ENCODE data around the gene MYO18B. TPM values are rescaled to one million over a fixed set of nuclear protein-coding genes. Genes with fewer than 3 reads are reported as not detected.
A peak's percentile ranks its signal among the peaks of the same experiment; 100 is the strongest.

MYO18B gene
- polyA plus RNA-seq, 3 donors, result 0.16 to 0.21 (median 0.20) TPM

DNA sequence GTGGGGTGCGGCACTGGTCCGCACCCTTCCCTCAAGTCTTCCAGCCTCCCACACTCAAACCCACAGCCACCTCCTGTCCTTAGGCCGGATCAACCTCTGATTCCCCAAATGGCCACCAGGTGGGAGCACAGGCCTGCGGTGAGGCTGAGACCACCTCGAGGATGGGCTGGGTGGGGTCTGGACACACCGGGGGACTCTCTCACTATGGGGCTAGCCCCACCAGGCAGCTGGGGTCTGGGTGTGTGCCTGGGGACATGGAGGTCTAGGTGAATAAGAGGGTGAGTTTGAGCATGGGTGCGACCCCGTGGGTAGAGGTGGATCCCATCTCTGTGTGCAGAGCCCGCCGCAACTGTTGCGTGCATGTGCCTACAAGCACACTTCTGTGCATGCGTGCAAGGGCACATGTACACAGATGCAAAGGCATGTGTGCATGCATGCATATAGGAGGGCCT lies 32.6 kb downstream of the MYO18B start:
- DNase-seq, result no peak

DNA sequence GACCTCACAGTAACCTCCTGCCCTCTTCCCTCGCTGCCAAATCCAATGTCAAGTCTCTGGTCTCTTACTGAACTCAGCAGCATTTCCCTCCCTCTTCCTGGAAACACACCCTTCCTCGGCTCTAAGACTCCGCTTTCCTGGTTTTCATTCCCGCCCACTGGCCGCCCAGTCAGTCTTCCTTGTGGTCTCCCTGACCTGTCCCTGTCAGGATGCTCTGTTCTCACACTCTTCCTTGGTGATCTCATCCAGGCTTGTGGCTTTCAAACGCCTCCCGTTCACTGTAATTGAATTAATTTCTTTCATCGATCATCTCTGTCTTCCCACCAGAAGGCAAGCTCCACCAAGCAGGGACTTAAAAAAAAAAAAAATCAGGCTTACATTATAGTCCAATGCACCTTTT lies 33.5 kb downstream of the MYO18B start:
- no peak for DNase-seq

DNA sequence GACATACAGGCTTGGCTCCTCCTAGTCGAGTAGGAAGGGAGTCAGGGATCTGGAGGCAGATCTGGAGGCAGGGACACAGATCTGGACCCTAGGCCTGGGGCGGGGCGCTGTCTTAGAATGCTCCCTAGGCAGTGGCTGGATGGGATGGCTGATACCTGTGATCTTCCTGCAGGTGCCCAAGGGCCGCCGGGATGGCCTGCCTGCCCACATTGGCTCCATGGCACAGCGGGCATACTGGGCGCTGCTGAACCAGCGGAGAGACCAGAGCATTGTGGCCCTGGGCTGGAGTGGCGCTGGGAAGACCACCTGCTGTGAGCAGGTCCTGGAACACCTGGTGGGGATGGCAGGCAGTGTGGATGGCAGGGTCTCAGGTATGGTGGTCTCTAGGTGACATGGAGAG lies 35.4 kb downstream of the MYO18B start:
- no peak for DNase-seq

DNA sequence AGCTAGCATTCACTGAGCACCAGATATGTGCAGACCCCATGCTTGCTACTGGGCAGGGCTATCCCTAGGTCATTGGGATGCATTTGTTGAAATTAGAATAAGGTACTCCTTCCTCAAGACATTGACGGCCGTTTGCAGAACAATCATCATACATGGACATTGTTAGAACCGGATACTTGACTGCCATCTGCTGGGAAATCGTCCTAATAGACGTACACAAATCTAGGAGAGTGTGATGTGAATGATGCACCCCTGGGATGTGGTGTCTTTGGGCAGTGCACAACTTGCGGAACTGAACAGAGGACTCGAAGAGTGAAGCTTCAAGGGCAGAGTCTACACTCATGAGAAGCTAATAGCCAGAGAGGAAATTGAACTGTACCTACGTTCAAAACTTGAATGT lies 35.9 kb downstream of the MYO18B start:
- no peak for DNase-seq

DNA sequence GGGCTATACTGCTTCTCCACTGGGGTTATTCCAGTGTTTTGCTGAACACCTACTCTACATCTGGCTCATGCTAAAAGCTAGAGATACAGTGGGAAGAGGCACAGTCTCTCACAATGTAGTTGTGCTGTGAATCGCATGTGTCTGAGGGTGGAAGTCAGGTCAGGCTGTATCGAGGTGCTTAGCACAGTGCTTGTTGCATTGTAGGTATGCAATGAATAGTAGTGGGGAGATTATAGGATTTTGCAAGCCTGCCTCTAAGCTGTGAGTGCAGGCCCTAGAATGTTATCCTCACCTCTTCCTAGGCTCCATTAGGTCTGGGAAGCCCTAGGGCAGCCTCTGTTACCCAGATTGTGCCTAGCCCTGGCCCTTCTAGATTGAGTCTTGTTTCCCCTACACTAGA lies 37.4 kb downstream of the MYO18B start:
- no peak for DNase-seq

DNA sequence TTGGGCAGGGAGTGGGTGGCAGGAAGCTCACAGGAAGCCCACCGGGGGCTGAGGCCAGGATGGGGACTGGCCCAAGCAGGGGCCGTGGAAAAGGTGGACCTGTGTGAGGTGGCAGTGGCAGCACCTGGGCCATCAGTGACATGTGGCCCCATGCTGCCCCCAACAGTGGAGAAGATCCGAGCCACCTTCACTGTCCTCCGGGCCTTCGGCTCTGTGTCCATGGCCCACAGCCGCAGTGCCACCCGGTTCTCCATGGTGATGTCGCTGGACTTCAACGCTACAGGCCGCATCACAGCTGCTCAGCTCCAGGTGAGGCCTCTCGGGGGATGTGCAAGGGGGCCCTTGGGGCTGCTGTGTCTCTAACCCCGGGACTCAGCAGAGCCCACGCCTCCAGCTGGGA lies 37.9 kb downstream of the MYO18B start:
- DNase-seq, result no peak

DNA sequence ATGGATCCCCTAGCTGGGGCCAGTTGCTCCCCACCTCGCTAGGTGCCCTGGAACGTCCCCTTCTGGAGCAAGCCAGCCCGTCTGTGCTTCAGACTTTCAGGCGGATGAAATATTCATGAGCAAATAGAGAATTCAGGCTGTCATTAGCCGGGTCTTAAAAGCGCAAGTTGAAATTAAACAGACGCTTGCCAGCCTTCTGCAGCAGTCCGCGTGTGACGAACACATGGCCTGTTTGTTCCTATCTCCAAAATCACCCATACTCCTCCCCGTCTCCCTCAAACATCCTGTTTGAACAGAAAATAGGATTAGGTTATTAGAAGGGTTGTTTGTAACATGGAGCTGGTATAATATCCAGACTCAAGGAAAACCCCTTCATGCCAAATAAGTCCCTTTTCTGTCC lies 38.7 kb downstream of the MYO18B start:
- no peak for DNase-seq

DNA sequence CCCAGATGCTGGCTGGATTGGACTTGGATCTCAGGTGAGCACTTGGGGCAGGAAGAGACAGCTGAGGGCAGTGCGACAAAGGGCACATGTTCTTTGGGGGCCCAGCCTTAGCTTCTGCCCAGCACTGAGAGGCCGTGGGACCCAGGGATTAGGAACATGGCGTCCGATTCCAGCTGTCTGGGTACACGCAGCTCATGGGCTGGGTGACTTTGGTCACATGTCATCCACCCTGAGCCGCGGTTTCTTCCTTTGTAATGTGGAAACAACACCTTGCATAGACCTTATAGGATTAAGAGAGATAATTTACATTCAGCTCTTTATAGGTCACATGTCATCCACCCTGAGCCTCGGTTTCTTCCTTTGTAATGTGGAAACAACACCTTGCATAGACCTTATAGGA lies 39.8 kb downstream of the MYO18B start:
- DNase-seq, result no peak

DNA sequence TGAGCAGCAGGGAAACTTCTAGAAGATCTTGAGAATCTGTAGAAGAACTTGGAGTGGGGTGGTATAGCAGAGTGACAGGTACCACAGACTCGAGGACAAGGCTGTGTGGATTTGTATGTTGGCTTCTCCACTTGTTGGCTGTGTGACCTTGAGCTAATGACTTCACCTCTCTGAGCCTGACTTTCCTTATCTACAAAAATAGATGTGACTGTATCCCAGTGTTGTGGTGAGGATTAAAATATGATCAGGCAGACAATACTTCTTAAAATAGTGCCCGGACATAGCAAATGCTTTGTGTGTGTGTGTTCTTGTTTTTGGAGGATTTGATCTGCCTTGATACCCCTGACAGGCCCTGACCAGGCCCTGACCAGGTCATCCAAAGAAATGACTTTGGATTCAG lies 40.8 kb downstream of the MYO18B start:
- no peak for DNase-seq

DNA sequence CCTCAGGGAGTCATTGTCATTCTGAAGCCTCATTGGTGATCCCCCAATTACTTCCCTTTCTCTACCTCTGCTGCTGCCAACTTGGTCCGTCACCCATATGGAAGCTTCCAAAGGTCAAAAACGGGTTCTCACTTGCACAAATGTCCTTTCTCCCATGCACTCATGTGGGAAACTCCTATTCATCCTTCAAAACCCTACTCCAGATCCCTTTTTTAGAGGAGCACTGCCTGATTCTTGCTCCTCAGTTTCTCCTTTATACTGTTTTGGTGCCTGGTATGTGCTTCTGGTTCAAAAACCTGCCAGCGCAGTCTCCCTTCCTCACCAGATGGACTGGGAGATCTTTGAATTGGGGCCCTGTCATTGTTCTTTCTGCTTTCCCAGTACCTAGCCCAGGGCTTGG lies 41.9 kb downstream of the MYO18B start:
- no peak for DNase-seq

DNA sequence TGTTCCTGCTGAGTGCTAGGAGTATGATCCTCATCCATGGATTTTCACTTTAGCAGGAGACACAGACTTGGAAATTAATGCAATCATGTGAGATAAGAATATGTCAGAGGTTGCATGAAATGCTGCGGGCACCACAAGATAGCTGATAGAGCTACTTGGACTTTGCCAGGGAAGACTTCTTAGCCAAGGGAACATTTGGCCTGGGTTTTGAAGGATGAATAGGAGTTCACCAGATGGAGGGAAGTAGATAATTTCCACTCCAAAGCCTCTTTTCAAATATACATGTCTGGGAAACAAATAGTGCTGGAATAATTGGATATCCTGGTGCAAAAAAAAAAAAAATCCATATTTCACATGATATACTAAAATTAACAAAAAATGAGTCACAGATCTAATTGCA lies 44.2 kb downstream of the MYO18B start:
- DNase-seq, result no peak

DNA sequence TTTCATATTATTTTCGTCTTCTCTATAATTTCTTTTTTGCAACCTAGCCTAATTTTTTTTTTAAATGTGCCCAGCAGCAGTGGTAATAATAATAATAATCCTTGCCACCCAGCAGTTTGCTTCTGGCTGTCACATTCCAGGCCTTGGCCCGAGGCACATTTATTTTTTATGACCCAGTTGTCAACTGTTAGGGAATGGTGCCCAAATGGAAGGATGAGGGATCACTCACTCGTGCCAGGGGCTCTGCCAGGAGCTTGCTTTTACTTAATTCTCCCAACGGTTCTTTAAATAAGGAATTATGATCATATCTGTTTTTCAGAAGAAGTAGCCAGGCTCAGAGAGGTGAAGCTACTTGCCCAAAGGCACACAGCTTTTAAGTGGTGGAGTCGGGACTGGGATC lies 49.6 kb downstream of the MYO18B start:
- no peak for DNase-seq

DNA sequence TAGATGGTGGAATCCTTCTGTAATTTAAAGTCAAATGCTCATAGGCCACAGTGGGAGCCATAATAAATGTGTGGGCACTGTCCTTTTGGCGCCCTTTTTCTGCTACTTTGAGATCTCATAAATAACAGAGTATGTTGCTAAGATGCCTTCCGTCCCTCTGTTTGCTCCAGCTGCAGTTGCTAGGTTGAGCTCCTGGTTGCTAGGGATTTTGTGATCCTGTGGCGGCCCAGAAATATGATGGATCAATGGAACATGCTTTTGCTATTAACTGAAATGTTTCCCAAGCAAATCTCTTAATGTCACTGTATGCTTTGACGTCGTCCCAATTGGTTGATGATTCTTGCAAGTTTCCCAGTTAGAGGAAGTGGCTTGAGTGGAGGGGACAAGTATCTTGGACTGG lies 53.5 kb downstream of the MYO18B start:
- DNase-seq, result no peak

DNA sequence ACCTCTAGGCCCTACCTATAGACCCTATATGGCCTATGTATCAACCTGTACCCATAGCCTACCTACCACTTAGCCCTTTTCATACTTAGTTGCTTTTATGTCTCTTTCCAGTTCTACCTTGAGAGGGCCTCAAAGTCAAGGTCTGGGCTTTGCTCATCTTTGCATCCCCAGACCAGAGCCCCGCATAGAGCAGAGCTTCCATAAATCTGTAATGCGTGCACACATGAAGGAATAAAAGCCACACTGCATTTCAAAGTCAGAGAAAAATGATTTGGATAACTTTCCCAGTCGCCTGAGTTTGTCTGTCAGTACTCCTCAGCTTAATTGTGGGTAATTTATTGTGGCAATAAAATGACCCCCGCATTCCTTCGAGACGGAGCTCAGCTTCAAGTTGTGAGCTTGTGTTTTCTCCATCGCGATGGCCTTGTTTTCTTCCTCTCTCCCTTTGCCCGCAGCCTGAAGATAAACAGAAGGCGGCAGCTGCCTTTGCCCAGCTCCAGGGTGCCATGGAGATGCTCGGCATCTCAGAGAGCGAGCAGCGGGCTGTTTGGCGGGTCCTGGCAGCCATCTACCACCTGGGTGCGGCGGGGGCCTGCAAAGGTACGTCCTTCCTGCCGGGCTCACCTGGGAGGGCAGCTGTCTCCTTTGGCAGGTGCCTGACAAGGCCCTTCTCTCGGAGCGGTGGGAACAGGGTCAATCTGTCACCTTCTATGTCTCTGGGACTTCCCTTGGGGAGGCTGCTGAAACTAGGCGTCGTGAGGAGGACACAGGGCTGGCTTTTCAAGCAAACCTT lies 55.7 kb downstream of the MYO18B start:
- peak; percentile 48 for DNase-seq

DNA sequence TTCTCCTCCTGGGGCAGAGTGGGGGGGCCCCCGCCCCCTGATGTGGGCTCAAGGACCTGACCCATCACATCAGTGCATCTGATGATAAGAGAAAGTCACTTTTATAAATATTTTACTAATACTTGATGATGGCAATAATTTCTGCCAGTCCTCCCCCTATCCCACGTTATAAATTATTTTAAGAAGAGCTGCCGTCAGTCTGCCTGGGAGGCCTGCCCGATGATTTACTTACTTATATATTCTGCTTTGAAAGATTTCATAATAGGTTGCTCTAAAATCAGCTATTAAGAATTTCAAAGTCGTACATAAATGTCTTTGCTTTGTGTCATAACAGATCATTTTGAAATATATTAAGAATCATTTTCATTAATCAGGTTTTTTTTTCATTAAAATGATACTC lies 58.8 kb downstream of the MYO18B start:
- DNase-seq, result no peak

DNA sequence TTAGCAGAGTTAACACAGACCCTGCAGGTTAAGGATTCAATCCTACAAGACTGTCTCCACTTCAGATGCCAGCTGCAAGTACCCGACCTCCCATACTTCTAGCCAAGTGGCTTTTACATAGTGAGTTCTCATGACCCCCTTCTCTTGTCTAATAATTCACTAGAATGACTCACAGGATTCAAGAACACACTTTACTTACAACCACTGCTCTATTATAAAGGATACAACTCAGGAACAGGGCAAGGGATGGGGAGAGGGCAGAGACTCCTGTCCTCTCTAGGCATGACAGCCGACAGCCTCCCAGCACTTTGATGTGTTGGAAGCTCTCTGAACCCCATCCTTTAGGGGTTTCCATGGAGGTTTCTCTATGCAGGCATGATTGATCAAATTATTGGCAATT lies 60.0 kb downstream of the MYO18B start:
- DNase-seq, result no peak

DNA sequence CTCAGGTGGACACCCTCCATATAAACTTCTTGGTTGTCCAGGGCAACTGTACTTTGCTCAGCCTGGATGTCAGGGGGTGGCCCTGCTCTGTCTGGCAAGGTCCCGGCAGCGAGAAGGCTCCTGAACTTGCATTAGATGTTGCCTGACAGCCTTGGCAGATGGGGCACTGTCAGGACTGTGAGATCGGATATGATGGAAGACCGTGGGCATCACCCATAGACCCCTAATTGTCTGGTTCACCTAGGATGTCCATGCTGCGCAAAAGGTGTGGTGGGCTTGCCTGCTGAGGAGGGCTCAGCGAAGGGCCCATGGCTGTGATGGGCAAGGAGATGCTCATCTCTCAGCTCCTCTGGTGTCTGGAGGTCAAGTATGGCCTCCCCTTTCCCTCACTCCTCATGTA lies 62.7 kb downstream of the MYO18B start:
- DNase-seq, result no peak

DNA sequence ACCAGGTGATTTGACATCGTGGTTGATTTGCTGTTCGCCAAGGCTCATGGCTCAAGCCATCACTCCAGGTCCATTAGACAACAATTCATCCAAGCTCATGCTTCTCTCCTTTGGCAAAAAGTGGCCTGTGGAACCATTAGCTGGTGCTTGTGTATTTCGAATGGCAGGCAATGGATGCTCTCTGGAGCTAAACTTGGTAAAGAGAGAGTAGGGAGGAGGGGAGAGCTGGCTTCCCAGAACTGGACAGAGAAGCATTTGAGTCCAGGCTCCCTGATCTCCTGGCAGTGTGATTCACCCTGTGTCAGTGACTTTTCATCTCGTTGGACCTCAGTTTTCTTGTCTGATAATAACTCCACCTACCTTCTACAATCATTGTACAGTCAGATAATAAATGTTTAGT lies 64.6 kb downstream of the MYO18B start:
- no peak for DNase-seq

DNA sequence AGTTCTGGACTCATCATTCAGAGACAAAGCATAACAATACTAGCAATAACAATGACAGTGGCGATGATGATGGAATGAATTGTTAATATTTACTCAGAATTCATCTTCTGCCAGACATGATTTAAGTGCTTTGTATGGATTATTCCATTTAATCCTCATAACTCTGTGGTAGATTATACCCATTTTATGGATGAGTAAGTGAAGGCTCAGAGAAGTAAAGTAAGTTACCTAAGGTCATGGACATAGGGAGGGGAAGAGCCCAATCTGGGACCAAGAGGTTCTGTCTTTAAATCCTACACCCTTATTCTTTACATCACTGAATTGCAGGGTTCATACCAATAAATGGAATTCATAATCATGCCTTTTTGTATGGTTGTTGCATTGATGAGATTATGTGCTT lies 72.7 kb downstream of the MYO18B start:
- no peak for DNase-seq

DNA sequence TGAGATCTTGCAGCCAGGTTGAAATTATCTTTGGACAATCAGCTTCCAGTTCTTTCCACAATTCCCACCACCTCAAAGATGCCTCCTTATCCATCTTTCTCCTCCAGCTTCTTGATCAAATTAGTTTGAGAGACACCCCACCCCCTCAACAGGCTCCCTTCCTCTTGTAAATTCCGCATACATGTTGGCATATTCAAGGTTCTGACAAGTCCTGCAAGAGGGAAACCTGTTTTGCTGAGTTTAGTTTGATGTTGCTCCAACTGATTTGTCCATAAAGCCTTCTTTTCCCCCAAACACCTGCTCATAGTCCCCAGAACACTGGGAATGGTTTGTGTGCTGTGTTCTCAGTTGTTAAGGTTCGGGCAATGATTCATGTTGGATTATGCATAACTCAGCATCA lies 73.6 kb downstream of the MYO18B start:
- DNase-seq, result no peak

DNA sequence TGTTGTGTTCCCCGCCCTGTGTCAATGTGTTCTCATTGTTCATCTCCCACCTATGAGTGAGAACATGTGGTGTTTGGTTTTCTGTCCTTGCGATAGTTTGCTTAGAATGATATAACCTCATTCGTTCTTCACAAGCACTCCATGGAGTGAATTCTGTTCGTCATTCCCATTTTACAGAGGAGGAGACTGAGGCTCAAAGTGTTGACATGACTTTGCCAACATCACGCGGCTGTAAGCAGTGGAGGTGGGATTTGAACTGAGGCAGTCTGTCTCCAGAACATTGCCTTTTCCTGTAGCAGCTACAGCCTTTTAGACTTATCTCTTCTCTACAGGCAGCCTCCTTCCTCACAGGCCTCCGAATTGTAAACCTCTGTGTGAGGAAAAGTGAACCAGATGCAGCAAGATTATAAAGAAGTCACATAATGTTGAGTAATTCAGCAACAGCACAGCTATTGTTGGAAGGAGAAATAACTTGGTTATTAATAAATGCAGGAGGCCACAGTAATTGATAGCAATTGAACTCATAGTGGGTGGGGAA lies 74.6 kb downstream of the MYO18B start:
- DNase-seq, result no peak

DNA sequence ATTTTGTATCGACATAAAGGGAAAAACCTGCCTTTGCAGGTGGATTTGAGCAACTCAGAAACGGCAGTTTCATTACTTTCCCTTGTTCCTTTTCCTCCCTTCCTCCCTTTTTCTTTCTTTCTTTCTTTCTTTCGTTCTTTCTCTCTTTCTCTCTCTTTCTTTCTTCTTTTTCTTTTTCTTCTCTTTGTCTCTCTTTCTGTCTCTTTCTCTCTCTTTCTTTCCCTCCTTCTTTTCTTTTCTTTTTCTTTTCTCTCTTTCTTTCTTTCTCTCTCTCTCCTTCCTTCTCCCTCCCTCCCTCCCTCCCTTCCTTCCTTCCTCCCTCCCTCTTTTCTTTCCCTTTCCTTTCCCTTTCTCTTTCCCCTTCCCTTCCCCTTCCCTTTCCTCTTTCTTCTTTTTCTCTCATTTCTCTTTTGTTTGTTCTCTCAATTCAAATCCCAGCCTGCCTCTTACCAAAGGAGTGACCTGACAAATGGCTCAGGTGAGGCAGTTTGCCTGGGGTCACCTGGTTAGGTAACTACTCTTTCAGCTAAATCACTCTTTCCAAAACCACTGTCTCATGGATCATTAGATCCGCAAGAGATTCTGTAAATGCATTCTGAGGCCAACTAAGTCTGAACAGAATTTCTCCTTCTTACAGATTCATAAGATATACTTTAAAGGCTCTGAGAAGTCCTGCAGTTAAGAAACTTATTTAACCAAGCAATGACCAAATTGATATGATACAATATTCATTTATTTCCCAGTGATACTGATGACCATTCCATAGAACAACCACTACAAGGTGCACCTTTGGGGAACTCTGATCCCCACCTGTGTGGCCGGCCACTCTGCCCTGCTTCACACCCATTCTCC lies 75.3 kb downstream of the MYO18B start:
- no peak for DNase-seq

DNA sequence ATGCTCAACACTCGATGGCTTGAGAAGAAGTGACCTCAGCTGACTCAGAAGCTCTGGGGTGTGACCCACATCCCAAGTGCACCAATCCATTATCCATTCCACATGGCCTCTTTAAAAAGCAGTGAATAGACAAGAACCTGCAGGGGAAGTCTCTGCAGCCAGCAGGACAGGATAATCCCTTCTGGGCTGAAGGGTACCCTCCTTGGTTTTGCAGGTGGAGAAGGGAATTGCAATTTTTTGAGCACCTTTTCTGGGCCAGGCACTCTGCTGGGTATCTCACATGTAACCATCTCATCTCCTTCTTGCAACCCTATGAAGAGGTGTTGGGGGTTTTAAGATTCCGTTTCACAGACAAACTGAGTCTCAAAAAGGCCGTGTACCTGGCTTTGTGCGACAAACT lies 76.6 kb downstream of the MYO18B start:
- no peak for DNase-seq

Measured in renal pelvis (tissue), 4 donors.